ENCODE results near the gene KDELR1. TPM values are rescaled to one million over a fixed set of nuclear protein-coding genes. Genes with fewer than 3 reads are reported as not detected.

Gene KDELR1
- total RNA-seq, 2 experiments from 2014 or later: 78.5 to 80.5 TPM

GRCh38 chr19:48362716-48363499 lies 28.4 kb downstream of the KDELR1 start:
- ChIA-PET CTCF (interaction anchor here (1.0 to 3.1 kb wide), 4 partner anchors 9 to 29 kb away, joined by 3 to 15 read pairs (median 8); partner anchors contain the start of gene KDELR1), POLR2A (interaction anchor here (0.7 to 1.9 kb wide), 2 partner anchors 41 to 57 kb away, joined by 5 to 15 read pairs; a partner anchor contains a TSS)

- POLR2A ChIA-PET: no interaction called here
- CTCF ChIA-PET: interaction anchor here (0.6 to 3.1 kb wide), 2 partner anchors 28 to 222 kb away, joined by 5 to 15 read pairs; no protein-coding TSS in a partner anchor
These were observed 29.4 kb downstream of the KDELR1 start for GRCh38 chr19:48361912-48362311.

GRCh38 chr19:48359123-48359522 lies 32.2 kb downstream of the KDELR1 start:
- CTCF ChIA-PET: interaction anchor here (0.6 to 1.4 kb wide), 2 partner anchors 45 to 98 kb away, joined by 3 read pairs; no protein-coding TSS in a partner anchor
- POLR2A ChIA-PET: no interaction called here

GRCh38 chr19:48355365-48355954 lies 35.9 kb downstream of the KDELR1 start:
- CTCF ChIA-PET: interaction anchor here (0.5 to 1.5 kb wide), 2 partner anchors 8 to 22 kb away, joined by 4 read pairs; no protein-coding TSS in a partner anchor

GRCh38 chr19:48354332-48354992 lies 36.9 kb downstream of the KDELR1 start:
- CTCF ChIA-PET: interaction anchor here (0.6 to 1.3 kb wide), 2 partner anchors 9 to 22 kb away, joined by 3 to 5 read pairs; no protein-coding TSS in a partner anchor
- POLR2A ChIA-PET: no interaction called here

More at GRCh38 chr19:48355365-48355954, 35.9 kb downstream of the KDELR1 start:
- POLR2A ChIA-PET: no interaction called here

GRCh38 chr19:48353677-48354076 lies 37.7 kb downstream of the KDELR1 start:
- POLR2A ChIA-PET: interaction anchor here (0.7 kb wide), 1 partner anchor 167 kb away, joined by 5 read pairs; no protein-coding TSS in a partner anchor
- CTCF ChIA-PET: interaction anchor here (0.7 to 1.3 kb wide), 2 partner anchors 9 to 38 kb away, joined by 3 to 5 read pairs; no protein-coding TSS in a partner anchor

GRCh38 chr19:48351341-48351752 lies 40.0 kb downstream of the KDELR1 start:
- ChIA-PET POLR2A (no interaction called here), CTCF (interaction anchor here (0.6 to 1.6 kb wide), 12 partner anchors 13 to 414 kb away, joined by 3 to 8 read pairs (median 3); partner anchors contain the start of genes KDELR1, SYNGR4 and TMEM143)

- ChIA-PET POLR2A (no interaction called here), CTCF (interaction anchor here (0.6 to 1.5 kb wide), 11 partner anchors 14 to 414 kb away, joined by 3 to 8 read pairs (median 3); partner anchors contain the start of genes KDELR1, SYNGR4 and TMEM143)
These were observed 40.5 kb downstream of the KDELR1 start for GRCh38 chr19:48350856-48351255.

- ChIA-PET CTCF (no interaction called here), POLR2A (no interaction called here)
These were observed 42.6 kb downstream of the KDELR1 start for GRCh38 chr19:48348737-48349136.

- ChIA-PET POLR2A (interaction anchor here (0.7 kb wide), 1 partner anchor 45 kb away, joined by 4 read pairs; the partner anchor contains the start of gene GRIN2D), CTCF (interaction anchor here (0.7 to 1.5 kb wide), 2 partner anchors 8 to 41 kb away, joined by 4 read pairs; no protein-coding TSS in a partner anchor)
These were observed 43.3 kb downstream of the KDELR1 start for GRCh38 chr19:48348045-48348444.

- ChIA-PET CTCF (no interaction called here), POLR2A (no interaction called here)
These were observed 45.2 kb downstream of the KDELR1 start for GRCh38 chr19:48346191-48346590.

GRCh38 chr19:48344892-48345291 lies 46.5 kb downstream of the KDELR1 start:
- POLR2A ChIA-PET: no interaction called here
- CTCF ChIA-PET: no interaction called here

GRCh38 chr19:48342841-48343540 lies 48.4 kb downstream of the KDELR1 start:
- ChIA-PET CTCF (no interaction called here), POLR2A (no interaction called here)

GRCh38 chr19:48342414-48342738 lies 49.0 kb downstream of the KDELR1 start:
- CTCF ChIA-PET: no interaction called here

GRCh38 chr19:48341515-48342413 lies 49.6 kb downstream of the KDELR1 start:
- CTCF ChIA-PET: interaction anchor here (0.9 kb wide), 1 partner anchor 27 kb away, joined by 3 read pairs; no protein-coding TSS in a partner anchor
- POLR2A ChIA-PET: no interaction called here

More at GRCh38 chr19:48342414-48342738, 49.0 kb downstream of the KDELR1 start:
- POLR2A ChIA-PET: no interaction called here

GRCh38 chr19:48340995-48341394 lies 50.4 kb downstream of the KDELR1 start:
- ChIA-PET CTCF (interaction anchor here (0.9 kb wide), 1 partner anchor 27 kb away, joined by 3 read pairs; no protein-coding TSS in a partner anchor), POLR2A (no interaction called here)

GRCh38 chr19:48338802-48339503 lies 52.4 kb downstream of the KDELR1 start:
- POLR2A ChIA-PET: interaction anchor here (0.6 kb wide), 1 partner anchor 52 kb away, joined by 3 read pairs; the partner anchor contains the start of gene KDELR1

More at GRCh38 chr19:48338802-48339503, 52.4 kb downstream of the KDELR1 start:
- CTCF ChIA-PET: no interaction called here

Data from activated CD8-positive, alpha-beta memory T cell treated with anti-CD3 and anti-CD28 coated beads for 36 hours (primary cell).